GM12865 (cell line): ENCODE data around the gene PPP1R12C.

Experiments
- DNase-seq: peaks from one replicate; pipeline ENCODE4 v3.0.0; 2010; ENCODE audit warnings: low read depth
- H3K4me3 ChIP-seq: 2 replicates; pipeline ENCODE4 v1.5.1; 2011; ENCODE audit warnings: mild to moderate bottlenecking, low read depth, low read length, control low read depth
- TF ChIP-seq, protein P1 (sequence below): IDR thresholded peaks from 2 replicates; pipeline ENCODE4 v1.5.1; 2011; ENCODE audit warnings: low read length, control low read depth, low read depth, inconsistent platforms; ENCODE audit not compliant: insufficient read depth; ENCODE audit errors: missing control alignments

The PPP1R12C gene

DNA sequence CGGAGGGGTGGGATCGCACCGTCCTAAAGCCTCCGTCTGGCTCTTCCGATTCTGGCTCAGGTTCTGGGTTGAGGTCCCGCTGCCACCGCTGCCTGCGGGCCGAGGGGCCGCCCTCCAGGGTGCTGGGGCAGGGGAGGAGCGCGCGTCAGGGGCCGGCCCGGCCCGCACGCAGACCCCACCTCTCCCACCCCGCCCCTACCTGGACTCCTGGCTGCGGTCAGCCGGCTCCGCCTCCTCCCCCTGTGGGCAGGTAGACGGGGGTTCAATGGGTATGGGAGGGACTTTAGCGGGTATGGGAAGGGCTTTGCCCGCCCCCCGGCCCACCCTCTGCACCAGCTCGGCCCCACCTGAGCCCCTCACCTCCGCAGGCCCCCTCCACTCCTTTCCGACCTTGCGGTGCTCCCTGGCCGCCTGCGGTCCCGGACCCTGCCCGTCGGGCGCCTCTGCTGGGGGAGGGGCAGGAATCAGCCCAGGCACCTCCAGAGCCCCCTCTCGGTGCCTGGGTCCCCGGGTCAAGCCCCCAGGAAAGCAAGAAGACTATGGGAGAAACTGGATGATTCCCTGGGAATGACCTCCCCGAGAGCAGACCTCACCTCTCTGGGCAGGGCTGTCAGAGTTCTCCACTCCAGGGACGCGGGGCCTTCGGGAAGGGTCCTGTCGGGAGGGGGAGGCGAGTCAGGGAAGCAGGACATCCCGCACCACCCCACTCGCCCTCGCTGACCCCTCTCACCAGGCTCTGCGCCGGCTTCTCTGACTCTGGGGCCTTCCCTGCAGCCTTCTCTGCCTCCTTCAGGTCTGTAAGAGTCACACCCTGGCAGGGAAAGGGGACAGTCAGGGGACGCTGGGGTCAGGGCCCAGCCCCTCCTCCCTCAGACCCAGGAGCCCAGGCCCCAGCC, 24.8 kb downstream of the PPP1R12C start:
- no peak overlapping the region for H3K4me3 ChIP-seq
- no peak for DNase-seq
- TF ChIP-seq, protein P1, sequence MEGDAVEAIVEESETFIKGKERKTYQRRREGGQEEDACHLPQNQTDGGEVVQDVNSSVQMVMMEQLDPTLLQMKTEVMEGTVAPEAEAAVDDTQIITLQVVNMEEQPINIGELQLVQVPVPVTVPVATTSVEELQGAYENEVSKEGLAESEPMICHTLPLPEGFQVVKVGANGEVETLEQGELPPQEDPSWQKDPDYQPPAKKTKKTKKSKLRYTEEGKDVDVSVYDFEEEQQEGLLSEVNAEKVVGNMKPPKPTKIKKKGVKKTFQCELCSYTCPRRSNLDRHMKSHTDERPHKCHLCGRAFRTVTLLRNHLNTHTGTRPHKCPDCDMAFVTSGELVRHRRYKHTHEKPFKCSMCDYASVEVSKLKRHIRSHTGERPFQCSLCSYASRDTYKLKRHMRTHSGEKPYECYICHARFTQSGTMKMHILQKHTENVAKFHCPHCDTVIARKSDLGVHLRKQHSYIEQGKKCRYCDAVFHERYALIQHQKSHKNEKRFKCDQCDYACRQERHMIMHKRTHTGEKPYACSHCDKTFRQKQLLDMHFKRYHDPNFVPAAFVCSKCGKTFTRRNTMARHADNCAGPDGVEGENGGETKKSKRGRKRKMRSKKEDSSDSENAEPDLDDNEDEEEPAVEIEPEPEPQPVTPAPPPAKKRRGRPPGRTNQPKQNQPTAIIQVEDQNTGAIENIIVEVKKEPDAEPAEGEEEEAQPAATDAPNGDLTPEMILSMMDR: no peak

DNA sequence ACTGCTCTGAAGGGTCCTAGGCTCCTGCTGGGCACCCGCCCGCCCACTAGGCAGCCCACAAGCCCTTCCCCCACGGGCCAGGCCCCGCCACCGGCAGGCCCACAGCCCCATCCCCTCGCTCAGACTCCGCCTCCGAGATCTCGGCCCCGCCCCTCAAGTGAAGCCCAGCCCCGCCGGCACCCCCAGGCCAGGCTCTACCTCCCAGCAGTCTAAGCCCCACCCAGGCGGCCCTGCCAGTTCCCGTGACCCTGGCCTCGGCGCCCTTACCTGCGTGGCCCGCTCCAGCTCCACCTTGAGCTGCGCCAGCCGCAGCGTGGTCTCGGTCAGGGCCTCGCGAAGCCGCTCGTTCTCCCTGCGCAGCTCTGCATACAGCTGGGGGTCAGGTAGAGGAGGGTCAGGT, 25.5 kb downstream of the PPP1R12C start:
- no peak overlapping the region for H3K4me3 ChIP-seq
- no peak for DNase-seq
- TF ChIP-seq, protein P1: no peak

DNA sequence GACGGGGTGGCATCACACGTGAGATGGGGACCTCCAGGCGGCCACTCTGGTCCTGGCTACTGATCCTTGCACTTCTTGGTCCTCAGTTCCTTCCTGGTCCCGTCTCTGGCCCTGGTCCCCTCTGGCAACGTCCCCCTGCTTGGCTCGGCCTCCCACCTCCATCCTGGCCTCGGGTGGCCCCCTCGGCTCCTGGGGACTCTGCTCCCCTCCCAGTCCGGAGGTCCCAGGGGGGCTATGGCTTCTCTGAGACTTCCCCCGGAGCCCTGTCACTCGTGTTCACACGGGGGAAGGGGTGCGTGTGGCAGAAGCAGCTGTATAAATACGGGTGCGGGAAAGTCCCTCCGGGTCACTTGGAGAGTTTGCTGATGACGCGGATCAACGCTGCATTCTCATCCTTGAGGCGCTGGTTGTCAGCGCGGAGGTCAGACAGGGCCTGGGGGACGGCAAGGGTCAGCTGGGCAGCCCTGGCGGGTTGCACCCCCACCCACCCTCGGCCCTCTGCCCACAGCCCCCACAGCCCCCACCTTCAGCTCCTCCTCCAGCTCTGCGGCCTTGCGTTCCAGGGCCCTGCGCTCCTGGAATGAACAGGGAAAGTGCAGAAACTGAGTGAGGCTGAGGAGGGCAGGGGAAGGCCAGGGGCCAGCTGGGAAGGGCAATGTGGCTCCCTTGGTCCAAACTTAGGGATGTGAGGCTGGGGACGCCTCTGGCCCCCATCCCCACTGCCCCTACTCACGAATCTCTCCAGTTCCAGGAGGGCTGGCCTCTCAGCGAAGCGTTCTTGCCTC, 26.1 kb downstream of the PPP1R12C start:
- no peak for DNase-seq
- no peak overlapping the region for H3K4me3 ChIP-seq
- TF ChIP-seq, protein P1: no peak

DNA sequence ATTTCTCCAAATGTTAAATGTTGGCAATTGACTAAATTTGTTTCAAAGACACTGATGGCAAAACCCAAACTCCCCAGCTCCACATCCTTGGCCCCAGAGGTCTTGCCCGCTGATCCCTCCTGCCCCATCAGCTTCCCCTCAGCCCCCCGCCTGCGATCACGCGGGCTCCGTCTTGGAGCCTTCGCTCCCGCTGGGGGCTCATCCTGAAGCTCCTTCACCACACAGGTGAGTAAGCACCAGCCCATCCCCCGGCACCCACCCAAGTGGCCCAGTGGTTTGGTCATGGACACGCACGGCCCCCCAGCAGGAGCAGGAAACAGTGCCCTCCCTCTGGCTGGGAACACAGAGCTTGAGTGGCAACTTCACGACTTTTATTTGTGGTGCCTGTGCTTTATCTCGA, 26.9 kb downstream of the PPP1R12C start:
- H3K4me3 ChIP-seq: no peak overlapping the region
- TF ChIP-seq, protein P1: no peak
- DNase-seq: no peak

DNA sequence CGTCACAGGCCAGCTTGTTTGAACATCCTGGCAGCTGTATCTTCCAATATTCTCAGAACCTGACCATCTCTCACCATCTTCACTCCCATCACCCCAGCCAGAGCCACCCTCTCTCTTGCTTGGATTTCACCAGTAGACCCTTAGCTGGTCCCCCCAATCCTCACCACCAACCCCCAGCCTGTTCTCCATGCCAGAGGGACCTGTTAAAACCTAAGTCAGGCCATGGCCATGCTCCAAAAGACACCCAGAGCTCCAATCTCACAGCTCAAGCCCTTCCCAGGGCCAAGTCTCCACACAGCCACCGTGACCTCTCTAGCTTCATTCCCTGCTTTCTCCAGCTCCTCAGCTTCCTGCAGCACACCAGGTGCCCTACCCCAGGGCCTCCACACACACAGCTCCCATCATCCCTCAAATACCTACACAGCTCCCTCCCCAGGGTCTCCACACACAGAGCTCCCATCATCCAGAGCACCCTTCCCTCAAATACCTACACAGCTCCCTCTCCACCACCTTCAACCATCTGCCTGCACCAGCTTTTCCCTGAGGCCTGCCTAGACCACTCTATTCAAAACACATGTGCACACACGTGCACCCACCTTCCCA, 28.0 kb downstream of the PPP1R12C start:
- DNase-seq: no peak
- TF ChIP-seq, protein P1: no peak

DNA sequence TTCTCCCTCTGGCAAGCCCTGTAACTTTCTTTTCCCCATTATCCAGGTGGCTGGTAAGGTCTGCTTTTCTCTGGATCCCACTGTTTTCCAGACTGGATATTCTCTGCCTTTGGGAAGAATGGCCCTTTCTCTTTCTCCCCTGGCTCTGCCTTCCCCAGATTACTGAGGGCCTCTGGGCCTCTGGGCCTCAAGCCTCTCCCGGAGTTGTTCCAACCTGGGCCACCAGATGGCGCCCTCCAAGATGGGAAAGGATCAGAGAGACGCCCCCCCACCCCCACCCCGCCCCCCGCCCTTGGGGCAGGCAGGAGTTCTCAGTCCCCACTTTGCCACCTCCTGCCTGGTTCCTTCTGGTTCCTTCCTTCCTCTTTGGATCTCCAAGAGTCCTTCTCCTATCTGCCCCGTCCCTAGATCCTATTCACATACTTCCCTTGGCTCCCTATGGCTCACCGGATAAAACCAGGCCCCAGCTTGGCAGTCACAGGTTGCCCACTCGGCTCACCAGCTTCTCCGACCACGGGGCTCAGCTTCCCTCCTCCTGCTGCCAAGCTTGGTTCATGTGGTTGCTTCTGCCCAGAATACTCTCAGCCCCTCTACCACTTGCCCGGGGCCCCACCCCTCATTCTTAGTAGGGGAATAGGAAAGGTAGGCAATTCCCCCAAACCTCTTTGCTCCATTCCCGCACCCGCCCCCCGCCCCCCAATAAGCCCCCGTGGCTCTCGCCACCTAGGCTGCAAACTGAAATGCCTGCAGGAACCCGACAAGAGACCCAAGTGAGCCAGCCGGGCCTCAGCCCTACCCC, 28.7 kb downstream of the PPP1R12C start:
- H3K4me3 ChIP-seq: no peak overlapping the region
- peak; percentile 65 for DNase-seq
- TF ChIP-seq, protein P1: peak; percentile 68

More for the DNA sequence above, 28.0 kb downstream of the PPP1R12C start:
- no peak overlapping the region for H3K4me3 ChIP-seq
